ENCODE measurements around the gene SMOC2.

Gene SMOC2

DNA sequence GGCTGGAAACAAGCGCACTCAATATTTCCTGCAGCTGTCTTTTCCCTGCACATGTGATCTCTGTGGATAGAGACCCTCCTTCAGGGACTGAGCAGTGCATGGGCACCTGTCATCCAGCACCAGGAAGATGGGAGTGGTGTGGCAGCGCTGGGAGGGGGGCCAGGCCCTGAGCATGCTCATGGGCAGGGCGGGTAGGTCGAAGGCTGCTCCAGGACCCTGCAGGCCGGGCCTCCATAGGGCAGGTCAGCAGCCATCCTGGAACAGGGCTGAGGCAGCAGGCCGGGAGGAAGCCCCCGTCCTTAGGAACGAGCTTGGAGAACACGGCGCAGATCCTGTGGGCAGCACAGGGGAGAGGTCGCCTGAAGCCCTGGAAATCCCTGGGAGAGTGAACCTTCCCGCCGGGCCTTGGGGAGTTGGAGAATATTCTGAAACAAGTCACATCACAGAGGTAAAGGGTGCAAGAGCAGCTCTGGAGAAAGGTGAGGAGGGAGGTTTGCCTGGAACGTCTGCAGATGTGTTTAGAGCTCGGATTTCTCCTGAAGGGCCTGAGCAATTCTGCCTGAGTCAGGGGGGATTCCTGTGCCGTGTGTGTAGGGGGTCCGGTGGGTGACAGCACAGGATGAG, 133.2 kb downstream of the SMOC2 start:
- no peak for DNase-seq (ENCODE audit: low read depth in 2 of 2)

DNA sequence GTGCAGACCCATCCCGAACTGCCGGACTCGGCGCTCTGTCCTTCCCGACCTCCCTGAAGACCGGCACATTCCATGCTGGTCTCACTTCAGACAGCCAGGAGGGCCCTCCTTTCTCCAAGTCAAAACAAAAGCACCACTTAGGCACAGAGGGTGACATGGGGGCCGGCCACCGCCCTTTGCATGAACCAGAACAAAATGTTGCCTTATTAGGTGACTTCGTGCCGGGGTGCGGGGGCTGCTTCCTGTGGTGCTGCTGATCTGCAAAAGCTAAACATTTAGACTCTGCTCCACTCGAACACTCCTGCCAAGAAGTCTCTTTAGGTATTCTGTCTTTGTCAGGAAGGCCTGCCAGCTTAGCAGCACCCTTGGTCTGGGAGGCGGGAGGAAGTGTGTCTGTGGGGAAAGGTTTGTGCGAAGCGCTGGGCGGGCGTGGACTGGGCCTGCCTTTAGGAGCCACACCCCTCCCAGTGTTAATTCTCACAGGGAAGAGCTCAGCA, 133.8 kb downstream of the SMOC2 start:
- DNase-seq (ENCODE audit: low read depth in 2 of 2): no peak

DNA sequence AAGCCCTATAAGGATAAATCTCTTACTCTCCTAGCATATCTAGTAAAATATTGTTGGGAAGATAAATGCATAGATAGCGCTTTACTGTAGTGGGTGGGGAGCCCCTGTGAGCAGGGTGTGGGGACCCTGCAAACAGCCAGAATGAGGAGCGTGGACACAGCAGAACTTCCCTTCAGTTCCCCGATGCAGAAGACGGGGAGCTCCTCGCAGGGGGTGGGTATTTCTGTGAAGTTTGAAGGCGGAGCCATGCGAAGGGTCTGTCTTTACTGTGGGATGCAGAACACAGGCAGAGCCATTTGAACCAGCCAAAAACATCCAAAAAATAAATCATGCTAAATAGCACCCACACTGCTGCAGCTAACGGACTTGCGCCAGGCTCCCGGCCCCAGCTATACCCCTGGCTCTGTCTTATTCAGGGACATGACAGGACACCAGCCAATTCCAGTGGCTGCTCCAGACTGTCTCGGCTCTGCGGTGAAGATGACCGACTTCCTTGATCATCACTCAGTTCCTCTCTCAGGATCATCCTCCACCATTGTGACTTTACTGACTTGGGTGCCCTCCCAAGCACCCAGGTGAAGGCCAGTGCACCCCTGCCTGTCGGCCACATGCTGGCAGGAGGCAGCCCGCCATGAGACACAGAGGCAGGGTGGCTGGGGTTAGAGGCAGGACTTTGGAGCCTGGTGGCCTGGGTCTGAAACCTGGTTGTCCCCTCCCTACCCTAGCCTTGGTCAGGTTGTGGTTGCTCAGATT, 134.5 kb downstream of the SMOC2 start:
- no peak for DNase-seq (ENCODE audit: low read depth in 2 of 2)

DNA sequence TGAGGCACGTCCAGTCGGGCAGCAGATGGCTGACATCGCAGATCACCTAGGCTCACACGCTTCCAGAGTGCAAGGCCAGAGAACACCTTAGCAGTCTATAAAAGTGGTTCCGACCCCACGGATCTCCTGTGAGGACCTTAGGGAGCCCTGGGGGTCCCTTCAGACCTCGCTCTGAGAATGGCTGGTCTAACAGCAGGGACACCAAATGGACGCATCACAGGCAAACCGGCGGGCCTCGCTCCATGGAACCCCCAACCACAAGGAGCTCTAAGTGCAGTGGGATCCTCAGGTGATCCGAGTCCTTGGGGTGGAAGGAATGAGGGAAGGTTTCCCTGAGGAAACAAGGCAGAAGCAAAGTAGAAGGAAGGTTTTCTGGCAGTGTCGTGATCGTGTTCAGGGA, 135.4 kb downstream of the SMOC2 start:
- DNase-seq (ENCODE audit: low read depth in 2 of 2): no peak

DNA sequence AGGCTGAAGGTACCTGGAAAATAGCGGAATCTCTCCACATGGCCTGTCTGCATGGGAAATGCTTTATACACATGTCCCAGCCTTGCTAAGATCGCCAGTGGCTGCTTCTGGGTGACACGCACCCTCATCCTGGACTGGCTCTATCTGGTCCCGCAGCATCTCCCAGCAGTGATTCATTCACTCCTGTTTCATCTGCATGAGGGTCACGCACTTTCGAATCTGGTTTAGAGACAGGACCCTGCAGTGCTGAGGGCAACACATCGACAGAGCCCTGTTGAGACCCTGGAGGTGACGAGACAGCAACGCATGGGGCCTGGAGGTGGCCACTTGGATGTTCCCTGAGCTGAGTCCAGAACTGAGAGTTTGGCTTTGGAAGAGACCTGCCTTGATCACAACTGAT, 136.5 kb downstream of the SMOC2 start:
- DNase-seq (ENCODE audit: low read depth in 2 of 2): no peak

DNA sequence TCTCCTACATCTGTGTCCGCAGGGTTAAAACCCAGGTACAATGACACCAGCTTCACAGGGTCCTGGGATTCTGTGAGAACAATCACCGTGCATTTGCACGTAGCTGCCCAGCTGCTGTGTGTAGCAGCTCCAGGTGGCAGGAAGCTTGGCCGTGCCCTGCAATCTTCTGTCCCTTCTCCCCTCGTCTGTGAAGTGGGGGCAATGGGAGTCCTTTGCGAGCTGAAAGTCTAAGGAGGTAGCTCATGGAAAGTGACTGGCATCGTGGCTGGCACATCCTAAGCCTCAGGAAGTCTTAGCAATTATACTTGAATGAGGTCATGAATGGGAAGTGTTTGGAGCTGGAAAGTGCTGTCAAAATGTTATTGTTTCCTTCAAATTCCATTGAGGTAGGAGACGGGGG, 137.1 kb downstream of the SMOC2 start:
- DNase-seq (ENCODE audit: low read depth in 2 of 2): no peak

DNA sequence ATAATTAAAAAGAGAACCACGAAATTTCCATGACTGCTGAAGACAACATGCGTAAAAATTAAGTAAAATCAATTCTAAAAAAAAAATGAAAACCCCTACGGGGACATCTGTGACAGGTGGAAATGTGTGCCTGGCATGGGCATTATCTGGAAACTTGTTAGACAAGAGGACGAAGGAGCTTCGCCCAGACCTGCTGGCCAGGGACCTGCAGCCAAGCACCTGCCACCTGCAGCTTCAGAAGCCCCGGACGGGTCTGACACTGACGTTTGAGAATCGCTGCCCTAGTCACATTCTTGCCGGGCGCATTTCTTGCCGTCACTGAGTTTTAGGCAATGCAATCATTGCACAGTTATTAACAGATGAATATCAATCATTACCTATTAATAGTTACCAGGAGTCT, 140.3 kb downstream of the SMOC2 start:
- no peak for DNase-seq (ENCODE audit: low read depth in 2 of 2)

DNA sequence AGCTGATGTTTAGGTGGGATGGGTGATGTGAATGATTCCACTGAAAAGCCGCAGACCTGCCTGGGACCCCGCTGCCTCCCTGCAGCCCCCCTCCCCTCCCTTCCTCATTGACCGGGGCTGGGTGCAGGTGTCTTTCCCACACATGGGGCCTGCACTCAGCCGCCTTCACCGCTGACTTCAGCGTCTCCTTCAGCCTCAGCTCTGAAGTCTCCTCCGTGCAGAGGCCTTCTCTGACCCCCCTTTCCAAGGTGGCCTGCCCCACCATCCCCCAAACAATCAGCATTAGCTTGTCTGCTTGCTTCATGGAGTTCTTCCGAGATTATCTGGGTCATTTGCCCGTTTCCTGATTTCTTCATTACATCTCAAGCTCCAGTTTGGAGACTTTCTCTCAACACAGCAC, 140.7 kb downstream of the SMOC2 start:
- DNase-seq (ENCODE audit: low read depth in 2 of 2): no peak

DNA sequence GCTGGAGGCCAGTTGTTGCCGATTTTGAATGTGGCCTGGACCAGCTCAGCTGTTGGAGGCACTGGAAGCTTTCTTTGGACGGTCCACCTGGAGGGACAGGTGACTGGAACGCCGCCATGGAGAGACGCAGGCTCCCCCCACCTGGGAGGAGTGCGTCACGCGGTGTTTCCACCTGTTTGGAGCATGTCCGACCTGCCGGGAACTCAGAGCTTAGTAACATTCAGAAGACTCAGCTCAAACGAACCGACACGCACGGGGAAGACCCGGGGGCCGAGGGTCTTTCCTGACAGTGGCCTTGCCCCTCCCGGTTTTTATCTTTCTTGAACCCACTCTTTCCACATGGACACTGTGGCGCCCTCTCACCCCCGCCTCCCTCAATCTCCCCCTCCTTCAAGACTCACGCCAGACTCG, 141.6 kb downstream of the SMOC2 start:
- DNase-seq (ENCODE audit: low read depth in 2 of 2): no peak

DNA sequence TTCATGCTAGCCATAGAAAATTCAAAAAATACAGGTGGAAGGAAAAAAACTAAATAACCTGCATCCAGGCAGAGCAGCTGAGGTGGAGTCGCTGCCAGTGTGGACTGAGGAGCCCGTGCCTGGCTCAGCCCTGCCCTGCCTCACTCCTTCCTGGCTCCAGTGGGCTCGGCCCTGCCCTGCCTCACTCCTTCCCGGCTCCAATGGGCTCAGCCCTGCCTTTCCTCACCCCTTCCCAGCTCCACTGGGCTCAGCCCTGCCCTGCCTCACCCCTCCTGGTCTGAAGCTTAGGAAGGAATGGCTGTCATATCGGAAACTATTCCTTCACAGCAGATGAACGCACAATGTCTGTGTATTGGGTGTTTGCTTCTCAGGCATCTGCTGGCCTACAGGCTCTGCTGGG, 142.1 kb downstream of the SMOC2 start:
- no peak for DNase-seq (ENCODE audit: low read depth in 2 of 2)

DNA sequence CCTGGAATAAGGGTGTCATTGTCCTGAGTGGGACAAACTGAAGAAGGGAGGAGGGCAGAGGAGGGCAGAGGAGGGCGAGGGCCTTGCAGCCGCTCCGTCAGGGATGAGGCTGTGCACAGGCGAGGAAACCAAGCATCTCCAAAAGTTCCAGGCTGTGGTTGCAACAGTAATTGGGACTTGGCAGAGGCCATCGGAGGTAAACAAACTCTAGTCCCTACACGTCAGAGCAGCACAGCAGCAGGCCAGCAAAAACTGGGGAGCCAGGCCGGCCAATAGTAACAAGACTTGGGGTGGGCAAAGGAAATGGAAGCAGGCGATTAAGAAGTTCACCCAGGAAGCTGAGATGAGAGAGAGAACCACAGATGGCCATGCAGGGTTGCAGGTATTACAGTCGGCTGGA, 142.8 kb downstream of the SMOC2 start:
- no peak for DNase-seq (ENCODE audit: low read depth in 2 of 2)

DNA sequence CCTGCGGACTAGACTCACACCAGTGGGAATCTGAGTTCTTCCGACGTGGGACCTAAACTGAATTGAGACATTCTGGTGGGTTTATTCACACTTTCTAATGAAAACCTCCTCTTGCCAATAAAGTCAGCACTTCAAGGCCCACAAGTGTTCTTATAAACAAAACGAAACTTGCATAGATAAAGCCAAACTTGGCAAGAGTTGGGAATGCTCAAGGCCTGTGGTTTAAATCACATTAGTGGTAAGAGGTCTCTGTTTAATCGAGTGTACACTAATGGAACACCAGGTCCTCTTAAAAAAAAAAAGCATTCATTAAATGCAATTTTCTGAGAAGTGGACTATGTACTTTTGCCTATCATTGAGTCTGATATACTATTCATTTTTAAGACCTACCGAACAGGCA, 143.3 kb downstream of the SMOC2 start:
- DNase-seq (ENCODE audit: low read depth in 2 of 2): no peak

DNA sequence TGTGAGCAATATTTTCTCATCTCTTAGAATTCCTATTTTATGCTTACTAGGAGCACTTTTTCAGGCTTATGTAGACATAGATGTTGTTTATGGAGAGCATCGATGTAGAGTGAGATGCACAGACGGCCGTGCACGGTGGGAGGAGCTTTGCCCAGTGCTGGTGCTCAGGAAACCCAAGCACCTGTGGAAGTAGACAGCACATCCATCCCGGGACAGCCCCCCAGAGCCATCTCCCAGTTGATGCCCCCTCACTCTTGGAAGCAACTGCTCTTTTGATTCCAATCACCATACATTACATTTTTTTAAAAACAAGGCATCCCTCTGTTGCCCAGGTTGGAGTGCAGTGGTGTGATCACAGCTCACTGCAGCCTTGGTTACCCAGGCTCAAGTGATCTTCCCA, 143.7 kb downstream of the SMOC2 start:
- no peak for DNase-seq (ENCODE audit: low read depth in 2 of 2)

DNA sequence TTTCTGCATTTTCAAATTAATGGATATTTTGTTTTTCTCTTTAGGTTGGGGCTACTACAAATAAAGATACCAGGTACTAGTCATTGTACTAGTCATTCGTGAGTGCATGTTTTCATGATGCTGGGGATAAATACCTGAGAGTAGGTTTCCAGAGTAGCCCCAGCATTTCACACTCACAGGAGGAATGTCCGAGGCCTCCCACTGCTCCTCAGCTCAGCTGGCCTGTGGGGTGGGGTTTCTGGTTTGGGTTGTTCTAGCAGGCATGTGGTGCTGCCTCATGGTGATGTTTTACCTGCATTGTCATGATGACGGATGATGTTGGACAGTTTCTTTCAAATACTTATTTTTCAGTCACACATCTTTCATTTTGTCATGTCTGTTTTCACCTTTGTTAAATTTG, 144.5 kb downstream of the SMOC2 start:
- DNase-seq (ENCODE audit: low read depth in 2 of 2): no peak

DNA sequence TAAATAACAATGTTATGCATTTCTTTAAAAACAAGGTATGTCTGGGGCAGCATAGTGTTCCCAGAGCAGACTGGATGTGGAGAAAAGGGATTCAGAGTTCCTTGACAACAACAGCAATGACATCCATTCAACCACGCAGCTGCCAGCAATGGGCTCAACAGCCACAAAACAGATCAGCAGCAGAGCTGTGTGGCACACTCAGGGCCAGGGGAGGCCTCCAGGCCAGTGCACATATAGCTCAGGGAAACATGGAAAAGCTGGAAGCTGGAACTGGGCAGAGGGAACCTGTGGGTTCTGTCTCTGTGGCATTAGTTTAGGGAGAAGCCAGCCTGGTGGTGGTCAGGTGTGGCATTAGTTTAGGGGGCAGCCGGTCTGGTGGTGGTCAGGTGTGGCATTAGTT, 148.3 kb downstream of the SMOC2 start:
- DNase-seq (ENCODE audit: low read depth in 2 of 2): no peak

DNA sequence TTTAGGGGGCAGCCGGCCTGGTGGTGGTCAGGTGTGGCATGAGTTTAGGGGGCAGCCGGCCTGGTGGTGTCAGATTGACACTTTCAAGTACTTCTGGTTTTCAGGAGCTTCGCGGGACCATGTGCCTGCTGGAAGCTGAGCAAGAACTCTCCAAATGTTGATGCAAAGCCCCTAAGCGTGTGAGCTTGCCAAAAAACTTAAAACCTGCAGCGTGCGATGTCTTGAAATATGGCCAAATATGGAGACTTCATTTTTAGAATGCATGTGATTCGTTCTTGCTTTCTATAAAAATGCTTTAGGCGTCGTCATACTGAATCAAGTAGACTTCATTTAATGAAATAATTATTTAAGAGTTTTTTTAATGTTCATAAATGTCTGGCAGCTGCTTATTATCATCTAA, 149.4 kb downstream of the SMOC2 start:
- no peak for DNase-seq (ENCODE audit: low read depth in 2 of 2)

DNA sequence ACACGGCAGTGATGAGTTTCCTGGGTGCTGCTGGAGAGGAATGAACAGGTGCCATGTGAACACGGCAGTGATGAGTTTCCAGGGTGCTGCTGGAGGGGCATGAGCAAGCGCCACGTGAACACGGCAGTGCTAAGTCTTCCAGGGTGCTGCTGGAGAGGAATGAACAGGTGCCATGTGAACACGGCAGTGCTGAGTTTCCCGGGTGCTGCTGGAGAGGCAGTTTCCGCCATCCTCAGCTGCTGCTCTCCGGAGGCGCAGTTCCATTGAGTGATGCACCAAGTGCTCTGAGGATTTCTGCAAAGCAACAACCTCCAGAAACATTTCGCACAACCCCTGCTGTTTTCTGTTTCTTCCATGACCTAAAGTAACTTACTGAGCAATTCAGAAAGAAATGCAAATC, 155.4 kb downstream of the SMOC2 start:
- DNase-seq (ENCODE audit: low read depth in 2 of 2): no peak

DNA sequence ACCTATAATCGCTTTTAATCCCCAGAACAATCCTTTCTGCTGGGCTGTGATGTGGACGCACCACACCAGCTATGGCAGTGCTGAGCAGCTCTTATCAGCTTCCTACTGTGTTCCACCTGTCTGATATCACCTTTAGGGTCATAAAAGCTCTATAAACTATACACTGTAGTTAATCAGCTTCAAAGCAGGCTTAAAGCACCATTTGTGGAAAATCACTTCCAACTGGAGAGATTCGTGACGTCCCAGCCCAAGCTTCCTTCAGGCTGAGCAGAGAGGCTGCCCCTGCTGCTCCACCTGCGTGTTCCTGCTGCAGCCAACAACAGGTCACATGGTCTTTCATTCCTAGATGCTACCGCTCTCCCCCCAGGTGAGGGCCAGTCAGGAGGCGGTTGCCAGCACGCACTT, 156.5 kb downstream of the SMOC2 start:
- no peak for DNase-seq (ENCODE audit: low read depth in 2 of 2)

DNA sequence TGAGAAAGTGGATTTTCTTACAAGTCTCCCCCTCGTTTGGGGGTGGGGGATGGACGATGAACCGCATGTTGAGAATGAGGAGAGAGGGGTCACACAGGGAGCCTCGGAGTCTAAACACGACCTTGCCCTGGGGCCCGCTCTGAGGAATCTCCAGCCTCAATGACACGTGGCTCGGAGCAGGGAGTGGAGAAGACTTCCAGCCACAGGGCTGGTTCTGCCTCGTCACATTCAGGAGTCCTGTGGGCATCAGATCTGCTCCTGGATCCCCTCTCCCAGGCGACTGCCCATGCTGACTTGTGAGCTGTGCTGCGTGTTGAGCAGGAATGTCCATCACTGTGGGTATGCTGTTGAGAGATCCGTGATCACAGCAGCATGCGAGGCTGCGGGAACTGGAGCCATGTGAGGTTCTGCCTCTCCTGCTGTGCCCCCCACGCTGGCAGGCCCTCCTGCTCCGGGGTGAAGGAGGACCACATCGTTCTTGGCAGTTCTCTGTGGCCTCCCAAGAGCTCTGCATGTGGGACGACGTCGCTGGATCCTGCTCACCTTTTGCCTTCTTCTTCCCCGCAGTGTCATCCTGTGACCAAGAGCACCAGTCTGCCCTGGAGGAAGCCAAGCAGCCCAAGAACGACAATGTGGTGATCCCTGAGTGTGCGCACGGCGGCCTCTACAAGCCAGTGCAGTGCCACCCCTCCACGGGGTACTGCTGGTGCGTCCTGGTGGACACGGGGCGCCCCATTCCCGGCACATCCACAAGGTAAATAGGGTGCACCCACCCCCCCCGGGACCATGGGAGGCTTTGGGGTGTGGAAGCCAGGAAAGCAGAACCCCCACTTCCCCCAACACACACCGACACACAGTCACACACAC, 157.5 kb downstream of the SMOC2 start:
- DNase-seq (ENCODE audit: low read depth in 2 of 2): no peak

DNA sequence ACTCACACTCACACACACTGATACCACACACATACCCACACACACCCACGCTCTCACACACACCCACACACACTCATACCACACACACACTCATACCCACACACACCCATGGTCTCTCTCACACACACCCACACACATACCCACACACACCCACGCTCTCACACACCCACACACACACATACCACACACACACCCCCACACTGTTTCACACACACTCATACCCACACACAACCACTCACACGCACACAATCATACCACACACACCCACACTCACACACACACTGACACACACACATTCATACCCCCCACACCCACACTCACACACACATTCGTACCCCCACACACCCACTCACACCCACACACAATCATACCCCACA, 158.1 kb downstream of the SMOC2 start:
- DNase-seq (ENCODE audit: low read depth in 2 of 2): no peak

DNA sequence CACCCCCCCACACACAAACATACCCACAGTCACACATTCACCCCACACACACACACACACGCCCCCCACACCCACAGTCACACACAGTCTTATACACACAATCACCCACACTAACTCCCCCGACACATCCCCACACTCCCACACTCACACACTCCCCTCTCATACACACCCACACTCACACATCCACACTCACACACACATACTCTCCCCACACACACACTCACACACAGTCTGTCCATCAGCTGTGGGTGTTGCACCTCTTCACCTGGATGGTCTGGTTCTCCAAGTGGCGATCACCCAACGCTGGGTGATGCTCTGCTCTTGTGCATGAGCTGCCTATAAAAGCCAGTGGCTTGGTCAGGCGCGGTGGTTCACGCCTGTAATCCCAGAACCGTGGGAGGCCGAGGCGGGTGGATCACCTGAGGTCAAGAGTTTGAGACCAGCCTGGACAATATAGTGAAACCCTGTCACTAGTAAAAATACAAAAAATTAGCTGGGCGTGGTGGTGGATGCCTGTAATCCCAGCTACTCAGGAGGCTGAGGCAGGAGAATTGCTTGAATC, 158.9 kb downstream of the SMOC2 start:
- DNase-seq (ENCODE audit: low read depth in 2 of 2): no peak

DNA sequence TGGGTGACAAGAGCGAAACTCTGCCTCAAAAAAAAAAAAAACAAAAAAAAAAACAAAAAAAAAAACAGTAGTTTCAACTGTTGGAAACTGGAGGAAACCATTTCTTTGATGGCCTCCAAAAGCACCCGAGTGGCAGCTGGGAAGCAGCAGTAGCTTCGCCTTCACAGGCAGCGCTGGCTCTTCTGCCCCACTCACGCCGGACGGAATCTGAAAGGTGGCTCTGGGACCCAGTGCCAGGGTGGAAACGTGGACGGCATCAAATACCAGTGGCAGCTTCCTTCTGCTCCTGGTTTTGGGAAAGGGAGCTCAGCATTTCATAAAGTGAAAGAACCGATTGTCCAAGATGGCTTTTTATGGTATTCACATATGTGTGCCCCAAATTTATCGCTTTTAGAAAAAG, 159.4 kb downstream of the SMOC2 start:
- DNase-seq (ENCODE audit: low read depth in 2 of 2): no peak
